HG02885 (cell line): ENCODE results near the gene CNTLN.
"Not testable (repeated sequence)": the region's sequence is repeated elsewhere in the genome, so short reads cannot be mapped to it uniquely, and the experiment has no call there.

Experiments used
- ATAC-seq: cut with Tn5 transposase; IDR thresholded peaks from one replicate; pipeline ENCODE4 v1.9.1; 2021; ENCODE audit warnings: mild to moderate bottlenecking; ENCODE audit not compliant: unreplicated experiment, poor library complexity

Gene CNTLN

GRCh38 chr9:17394881-17395510, 260.2 kb downstream of the CNTLN start:
- ATAC-seq = no peak

DNA sequence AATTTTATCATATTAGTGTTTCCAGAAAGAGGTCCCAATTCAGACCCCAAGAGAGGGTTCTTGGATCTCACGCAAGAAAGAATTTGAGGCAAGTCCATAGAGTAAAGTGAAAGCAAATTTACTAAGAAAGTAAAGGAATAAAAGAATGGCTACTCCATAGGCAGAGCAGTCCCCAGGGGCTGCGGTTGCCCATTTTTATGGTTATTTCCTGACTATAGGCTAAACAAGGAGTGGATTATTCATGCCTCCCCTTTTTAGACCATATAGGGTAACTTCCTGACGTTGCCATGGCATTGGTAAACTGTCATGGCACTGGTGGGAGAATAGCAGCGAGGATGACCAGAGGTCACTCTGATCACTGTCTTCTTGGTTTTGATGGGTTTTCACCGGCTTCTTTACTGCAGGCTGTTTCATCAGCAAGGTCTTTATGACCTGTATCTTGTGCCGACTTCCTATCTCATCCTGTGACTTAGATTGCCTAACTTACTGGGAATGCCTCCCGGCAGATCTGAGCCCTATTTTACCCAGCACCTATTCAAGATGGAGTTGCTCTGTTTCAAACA, 262.4 kb downstream of the CNTLN start:
- not testable (repeated sequence) for ATAC-seq

- no peak for ATAC-seq
Observed at GRCh38 chr9:17398350-17398749, 263.5 kb downstream of the CNTLN start.

DNA sequence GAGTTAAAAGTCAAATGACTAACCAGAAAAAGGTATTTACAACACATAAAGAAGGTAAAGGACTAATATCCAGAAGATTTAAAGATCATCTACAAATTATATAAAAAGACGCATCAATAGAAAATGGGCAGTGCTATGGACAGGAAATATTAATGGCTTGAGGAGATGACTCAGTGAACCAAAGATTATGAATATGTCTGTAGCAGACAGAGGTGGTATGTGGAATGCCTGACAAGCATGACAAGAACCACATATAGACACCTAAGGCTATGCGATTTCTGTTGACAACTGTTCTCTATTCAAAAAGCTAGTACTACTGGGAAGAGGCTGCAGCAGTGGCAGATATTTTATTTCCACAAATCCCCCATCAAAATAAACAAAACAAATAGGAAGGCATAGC, 267.0 kb downstream of the CNTLN start:
- ATAC-seq = no peak

GRCh38 chr9:17402309-17402708, 267.5 kb downstream of the CNTLN start:
- no peak for ATAC-seq

- ATAC-seq = no peak
Observed at GRCh38 chr9:17403539-17403938, 268.7 kb downstream of the CNTLN start.

- ATAC-seq = no peak
Observed at GRCh38 chr9:17414986-17415385, 280.1 kb downstream of the CNTLN start.

DNA sequence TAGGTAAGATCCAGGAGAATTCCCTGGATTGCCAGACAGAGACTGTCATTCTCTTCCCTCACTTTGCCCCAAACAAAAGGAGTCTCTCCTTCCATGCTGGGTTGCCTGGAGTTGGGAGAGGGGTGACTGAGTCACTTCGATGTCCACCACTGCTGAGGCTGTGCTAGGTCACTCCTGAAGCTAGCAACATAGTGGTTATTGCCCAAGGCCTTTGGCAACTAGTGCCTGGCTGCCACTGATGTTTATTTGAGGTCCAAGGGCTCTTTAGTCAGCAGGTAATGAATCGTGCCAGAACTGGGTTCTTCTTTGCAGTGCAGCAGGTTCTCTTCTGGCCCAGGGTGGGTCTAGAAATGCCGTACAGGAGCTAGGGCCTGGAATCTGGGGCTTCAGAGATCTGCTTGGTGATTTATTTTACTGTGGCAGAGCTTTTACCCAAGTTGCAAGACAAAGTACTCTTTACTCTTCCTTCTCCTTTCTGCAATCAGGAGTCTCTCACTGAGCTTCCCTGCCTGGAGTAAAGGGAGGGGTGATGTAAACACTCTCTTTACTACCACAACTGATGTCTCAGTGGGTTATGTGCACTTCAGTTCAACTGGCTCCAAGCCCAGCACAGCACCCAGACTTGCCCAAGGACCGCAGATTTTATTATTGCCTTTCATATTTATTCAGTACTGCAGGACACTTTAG, 288.3 kb downstream of the CNTLN start:
- ATAC-seq = no peak

DNA sequence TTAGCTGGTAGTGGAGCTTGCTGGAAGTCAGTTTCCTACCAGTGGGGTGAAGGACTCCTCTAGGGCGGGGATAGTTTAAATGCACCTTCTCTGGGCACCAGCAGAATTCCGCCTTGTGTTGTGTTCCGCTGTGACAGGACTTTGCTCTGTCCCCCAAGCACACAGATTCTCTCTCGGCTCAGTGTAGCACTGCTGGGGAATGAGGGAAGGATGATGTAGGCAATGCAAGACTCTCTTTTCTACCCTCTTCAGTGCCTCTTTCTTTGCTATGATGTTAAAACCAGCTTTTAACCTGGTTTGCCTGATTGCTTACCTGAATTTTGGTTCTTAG, 288.8 kb downstream of the CNTLN start:
- no peak for ATAC-seq

GRCh38 chr9:17425384-17425783, 290.5 kb downstream of the CNTLN start:
- no peak for ATAC-seq

DNA sequence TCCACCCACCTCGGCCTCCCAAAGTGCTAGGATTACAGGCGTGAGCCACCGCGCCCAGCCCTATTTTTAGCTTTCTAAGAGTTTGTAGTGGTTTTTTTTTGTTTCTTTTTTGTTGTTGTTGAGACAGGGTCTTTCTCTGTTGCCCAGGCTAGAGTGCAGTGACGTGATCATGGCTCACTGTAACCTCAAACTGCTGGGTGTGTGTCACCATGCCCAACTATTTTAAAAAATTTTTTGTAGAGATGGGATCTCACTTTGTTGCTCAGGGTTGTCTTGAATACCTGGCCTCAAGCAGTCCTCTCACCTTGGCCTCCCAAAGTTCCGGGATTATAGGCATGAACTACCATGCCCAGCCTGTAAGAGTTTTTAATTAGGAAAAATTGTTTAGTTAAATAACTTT, 298.7 kb downstream of the CNTLN start:
- no peak for ATAC-seq

DNA sequence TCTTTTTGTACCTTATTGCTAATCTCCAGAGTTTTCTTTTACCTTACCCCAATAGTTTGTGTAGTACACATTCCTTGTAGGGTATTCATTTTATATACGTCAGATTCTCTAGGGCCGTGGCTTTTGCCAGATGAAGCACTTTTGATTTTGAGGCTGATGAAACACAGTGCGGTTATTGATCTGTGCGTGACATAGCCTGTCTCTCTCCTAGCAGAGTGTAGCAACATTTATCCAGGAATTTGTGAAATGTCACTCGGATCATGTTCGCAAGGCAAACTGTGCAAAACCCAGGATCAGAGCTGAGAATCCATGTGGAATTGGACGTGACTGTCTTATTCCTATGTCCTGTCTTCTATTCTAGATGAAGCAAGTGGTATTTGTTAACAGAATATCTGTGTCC, 302.0 kb downstream of the CNTLN start:
- no peak for ATAC-seq

DNA sequence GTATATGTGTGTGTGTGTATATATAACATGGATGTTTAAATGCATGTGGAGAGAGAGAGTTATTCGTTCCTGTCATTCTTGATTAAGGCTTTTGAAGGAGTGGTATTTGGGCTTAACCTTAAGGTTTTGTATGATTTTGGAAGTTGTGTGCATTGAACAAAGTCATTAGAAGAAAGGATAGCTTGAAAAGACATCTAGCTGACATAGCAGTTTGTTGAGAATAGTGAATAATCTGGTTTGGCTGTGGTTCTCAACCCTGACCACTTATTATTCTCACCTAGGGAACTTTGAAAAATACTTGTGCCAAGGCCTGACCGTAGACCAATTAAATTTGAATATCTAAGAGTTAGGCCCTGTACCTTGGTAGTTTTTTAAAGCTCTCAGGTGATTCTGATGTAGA, 303.0 kb downstream of the CNTLN start:
- no peak for ATAC-seq

- not testable (repeated sequence) for ATAC-seq
Observed at GRCh38 chr9:17445126-17445525, 310.3 kb downstream of the CNTLN start.

DNA sequence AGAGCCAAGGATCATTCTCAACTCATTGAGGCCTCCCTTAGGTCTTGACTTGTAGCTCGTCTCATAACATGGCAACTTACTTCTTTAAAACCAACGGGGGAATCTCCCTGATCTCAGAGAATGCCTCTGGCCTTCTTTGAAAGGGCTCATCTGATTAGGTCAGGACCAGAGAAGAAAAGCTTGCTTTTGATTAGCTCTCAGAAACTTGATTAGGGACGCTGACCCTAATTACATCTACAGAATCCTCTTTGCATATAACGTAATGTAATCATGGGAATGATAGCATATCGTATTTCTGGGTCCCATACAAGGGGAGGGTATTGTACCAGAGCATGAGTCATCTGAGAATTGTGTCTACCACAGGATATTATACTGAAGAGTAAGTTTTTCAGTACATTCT, 318.9 kb downstream of the CNTLN start:
- ATAC-seq = no peak

DNA sequence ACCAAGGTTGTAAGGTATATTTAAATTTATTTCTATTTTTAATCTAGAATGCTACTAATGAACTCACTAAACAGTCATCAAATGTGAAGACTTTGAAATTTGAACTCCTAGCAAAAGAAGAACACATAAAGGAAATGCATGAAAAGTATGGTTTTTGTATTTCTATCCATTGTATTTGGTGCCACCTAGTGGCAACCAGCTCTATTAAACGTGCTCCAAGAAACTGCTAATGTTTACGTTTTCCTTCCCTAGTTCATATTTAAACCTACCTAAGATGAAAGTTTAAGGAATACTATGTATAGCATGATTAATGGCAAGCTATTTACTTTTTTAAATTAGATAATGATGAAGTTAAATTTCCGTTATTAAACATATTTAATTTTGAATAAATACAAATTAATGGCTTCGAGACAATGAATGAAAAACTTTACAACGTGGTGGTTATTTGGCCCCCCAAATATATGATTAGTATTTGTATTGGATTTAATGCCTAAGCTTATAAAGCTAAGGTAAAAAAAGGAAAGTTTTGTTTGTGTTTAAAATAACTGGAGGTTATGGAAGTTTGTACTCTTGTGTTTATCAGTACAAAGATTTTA, 328.1 kb downstream of the CNTLN start:
- peak; percentile 84 for ATAC-seq

DNA sequence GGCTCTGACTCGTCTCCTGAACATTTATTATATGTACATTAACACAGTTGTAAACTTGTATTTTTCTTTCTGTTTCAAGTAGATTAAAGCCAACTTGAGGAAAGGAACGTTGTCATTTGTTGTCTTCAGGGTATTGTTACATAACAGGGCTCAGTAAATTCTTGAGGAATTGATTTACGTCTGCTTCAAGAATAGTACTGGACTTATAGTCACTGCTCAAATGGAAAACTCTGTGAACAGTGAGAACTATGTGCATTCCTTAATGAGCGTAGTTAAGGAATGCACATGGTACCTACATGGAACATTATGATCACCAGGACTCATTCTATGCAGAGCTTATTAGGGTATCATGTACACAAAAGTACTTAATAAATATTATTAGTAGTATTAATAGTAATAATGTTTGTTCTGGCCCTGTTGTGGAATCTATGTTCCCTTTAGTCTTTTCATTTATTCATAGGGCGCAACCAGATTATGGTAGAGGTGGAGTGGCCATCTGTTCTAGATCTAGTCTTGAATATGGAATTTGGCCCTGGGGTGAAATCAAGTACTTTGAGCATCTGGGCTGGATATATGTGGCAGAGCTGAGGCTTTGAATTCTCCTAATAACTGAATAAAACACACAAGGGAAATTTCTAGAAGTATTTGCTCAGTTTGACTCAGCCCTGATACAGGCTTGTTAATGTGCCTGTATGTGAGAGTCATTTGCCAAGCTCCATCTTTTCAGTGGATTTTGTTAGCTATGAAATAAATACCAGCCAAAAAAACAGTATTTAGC, 335.4 kb downstream of the CNTLN start:
- no peak for ATAC-seq

GRCh38 chr9:17472126-17472525, 337.3 kb downstream of the CNTLN start:
- no peak for ATAC-seq

- ATAC-seq = no peak
Observed at GRCh38 chr9:17476401-17476800, 341.6 kb downstream of the CNTLN start.

DNA sequence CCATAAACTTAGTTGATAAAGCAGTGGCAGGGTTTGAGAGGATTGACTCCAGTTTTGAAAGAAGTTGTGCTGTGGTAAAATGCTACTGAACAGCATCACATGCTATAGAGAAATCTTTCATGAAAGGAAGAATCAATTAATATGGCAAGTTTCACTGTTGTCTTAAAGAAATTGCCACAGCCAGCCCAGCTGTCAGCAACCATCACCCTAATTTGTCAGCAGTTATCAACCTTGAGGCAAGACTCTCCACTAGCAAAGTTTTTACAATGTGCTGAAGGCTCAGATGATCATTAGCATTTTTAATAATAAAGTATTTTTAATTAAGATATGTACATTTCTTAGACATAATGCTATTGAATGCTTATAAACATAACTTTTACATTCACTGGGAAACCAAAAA, 343.0 kb downstream of the CNTLN start:
- ATAC-seq = no peak

GRCh38 chr9:17480966-17481365, 346.1 kb downstream of the CNTLN start:
- no peak for ATAC-seq
